OCI-LY7 (cell line): ENCODE measurements around the gene TPCN1. TPM values are rescaled to one million over a fixed set of nuclear protein-coding genes. Genes with fewer than 3 reads are reported as not detected.

Source experiments
- BruUV-seq: library from RNA; stranded (reverse); fragments of 400-500 nt; replicated peaks from 2 replicates; lab custom pipeline; 2021; lab: Mats Ljungman, UMichigan
- CTCF ChIA-PET: fragments of 300-600 bp; sonication (Branson Sonifier 250); formaldehyde crosslinking; loops from one replicate; lab custom pipeline; 2022; ENCODE audit warnings: antibody characterized with exemption; ENCODE audit not compliant: unreplicated experiment; lab: Charles Lee
- POLR2A ChIA-PET: fragments of 300-600 bp; sonication (Branson Sonifier 250); formaldehyde crosslinking; loops from one replicate; lab custom pipeline; 2022; ENCODE audit warnings: antibody characterized with exemption; lab: Charles Lee
- DNase-seq: peaks from one replicate; pipeline ENCODE4 v3.0.0-alpha.2; 2015; ENCODE audit warnings: low spot score
- H2AFZ ChIP-seq: fragments of 200-600 bp; sonication (generic), shearing (Covaris generic); 2 replicates; pipeline ENCODE4 v1.6.1; 2014; ENCODE audit warnings: mild to moderate bottlenecking, antibody characterized with exemption, low read length, moderate library complexity
- H3K27ac ChIP-seq: fragments of 200-600 bp; sonication (generic); 2 replicates; pipeline ENCODE4 v1.5.1; 2014; ENCODE audit warnings: mixed run types, low read depth, mild to moderate bottlenecking, moderate library complexity, low read length, inconsistent platforms; ENCODE audit not compliant: poor library complexity, severe bottlenecking
- H3K36me3 ChIP-seq: fragments of 200-600 bp; sonication (generic); 2 replicates; pipeline ENCODE4 v1.6.1; 2014; ENCODE audit warnings: mild to moderate bottlenecking, antibody characterized with exemption, low read length, moderate library complexity, mixed read lengths; ENCODE audit not compliant: insufficient read depth
- H3K4me1 ChIP-seq: fragments of 200-600 bp; sonication (generic); 2 replicates; pipeline ENCODE4 v1.5.1; 2014; ENCODE audit warnings: mild to moderate bottlenecking, low read length; ENCODE audit not compliant: insufficient read depth, poor library complexity, severe bottlenecking
- H3K4me2 ChIP-seq: fragments of 200-600 bp; sonication (generic); 2 replicates; pipeline ENCODE4 v1.6.1; 2014; ENCODE audit warnings: mild to moderate bottlenecking, low read length
- H3K4me3 ChIP-seq: fragments of 200-600 bp; sonication (generic); 2 replicates; pipeline ENCODE4 v1.5.1; 2014; ENCODE audit warnings: mild to moderate bottlenecking, low read depth, low read length; ENCODE audit not compliant: poor library complexity, severe bottlenecking
- H3K79me2 ChIP-seq: fragments of 200-600 bp; sonication (generic); 2 replicates; pipeline ENCODE4 v1.6.1; 2016; ENCODE audit warnings: low read depth, mild to moderate bottlenecking, low read length, moderate library complexity, mixed read lengths; ENCODE audit not compliant: insufficient read depth
- H3K9me2 ChIP-seq: fragments of 200-600 bp; sonication (generic); 2 replicates; pipeline ENCODE4 v1.6.1; 2016; ENCODE audit warnings: mild to moderate bottlenecking, low read length, mixed read lengths; ENCODE audit not compliant: insufficient read depth
- H3K9me3 ChIP-seq: fragments of 200-600 bp; sonication (generic); 2 replicates; pipeline ENCODE4 v1.6.1; 2014; ENCODE audit warnings: mild to moderate bottlenecking, mixed run types, low read length, mixed read lengths
- H4K20me1 ChIP-seq: fragments of 200-600 bp; sonication (generic); 2 replicates; pipeline ENCODE4 v1.6.1; 2014; ENCODE audit warnings: mild to moderate bottlenecking, antibody characterized with exemption, low read length, moderate library complexity, mixed read lengths; ENCODE audit not compliant: insufficient read depth
- EZH2phosphoT487 ChIP-seq: fragments of 200-600 bp; sonication (generic); IDR thresholded peaks from 2 replicates; pipeline ENCODE4 v1.6.1; 2018; ENCODE audit warnings: low read depth, borderline replicate concordance, mild to moderate bottlenecking, mixed run types, antibody characterized with exemption, low read length, moderate library complexity, mixed read lengths
- intact Hi-C: fragments of 100-400 bp; cut with micrococcal nuclease; formaldehyde crosslinking; loops from one replicate; pipeline ENCODE4 v1.10.0; 2022; ENCODE audit not compliant: unreplicated experiment
- total RNA-seq, 2 experiments: library from RNA; depleted of rRNA in 1 of 2; stranded (reverse); fragments of >200 nt in 1 of 2; shearing (Covaris generic) in 1 of 2; gene quantifications; 2 replicates each; pipeline ENCODE4 v1.2.3, GENCODE V29; 2014 to 2022
- TF ChIP-seq, protein P1 (sequence below): fragments of 200-600 bp; sonication (generic); conservative IDR thresholded peaks from 2 replicates; pipeline ENCODE4 v1.5.1; 2014; ENCODE audit warnings: mild to moderate bottlenecking, antibody characterized with exemption, low read length, moderate library complexity, mixed read lengths

The TPCN1 gene
- total RNA-seq, 2 experiments from 2014 or later = 96.0 to 160 TPM

DNA sequence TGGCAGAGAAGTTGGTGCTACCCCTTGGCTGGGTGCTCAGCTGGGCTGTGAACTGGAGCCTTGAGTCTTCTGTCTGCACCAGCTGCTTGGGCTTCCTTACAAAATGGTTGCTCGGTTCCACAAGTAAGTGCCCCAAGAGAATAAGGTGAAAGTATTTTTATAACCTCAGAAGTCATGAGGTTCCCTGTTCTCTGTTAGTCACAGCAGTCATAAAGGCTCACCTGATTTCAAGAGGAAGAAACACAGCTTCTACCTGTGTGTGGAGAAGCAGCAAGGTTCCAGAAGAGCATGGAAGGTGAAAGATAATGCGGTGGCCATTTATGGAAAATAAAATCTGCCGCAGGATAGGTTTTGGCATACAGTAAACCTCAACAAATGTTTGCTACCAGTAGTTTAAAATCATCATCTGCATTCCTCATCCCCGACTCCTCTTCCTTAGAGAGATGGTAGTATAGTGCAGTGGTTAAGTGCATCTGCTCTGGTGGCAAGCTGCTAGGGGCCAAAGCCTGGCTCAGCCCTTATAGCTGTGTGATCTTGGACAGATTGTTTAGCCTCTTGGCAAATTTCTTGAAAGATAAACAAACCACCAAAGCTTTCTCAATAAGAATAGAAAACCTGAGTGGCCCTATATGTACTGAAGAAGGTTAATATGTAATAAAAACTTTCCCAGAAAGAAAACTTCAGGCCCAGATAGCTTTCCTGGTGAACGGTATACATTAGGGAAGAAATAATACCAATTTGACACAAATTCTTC is 32.4 kb downstream of the TPCN1 start:
- H3K79me2 ChIP-seq = peaks cover 3% of the 10 kb centered on the region; the same call in 1 of the 2 replicates

DNA sequence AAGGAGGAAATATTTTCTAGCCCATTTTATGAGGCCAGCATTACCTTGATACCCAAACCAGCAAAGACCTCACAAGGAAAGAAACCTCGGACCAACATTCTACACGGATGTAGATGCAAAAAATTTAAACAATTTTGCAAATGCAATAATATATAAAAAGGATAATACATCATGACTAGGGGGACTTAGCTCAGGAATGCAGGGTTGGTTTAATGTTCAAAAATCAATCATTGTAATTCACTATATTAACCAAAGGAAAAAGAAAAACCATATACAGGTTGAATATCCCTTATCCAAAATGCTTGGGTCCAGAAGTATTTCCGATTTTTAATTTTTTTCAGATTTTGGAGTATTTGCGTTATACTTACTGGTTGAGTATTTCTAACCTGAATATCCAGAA is 33.0 kb downstream of the TPCN1 start:
- POLR2A ChIA-PET = interaction anchor here (0.6 to 1.9 kb wide), 3 partner anchors 20 to 153 kb away, joined by 4 to 5 read pairs (median 5); no protein-coding TSS in a partner anchor
- DNase-seq = no peak
- no peak for TF ChIP-seq EZH2phosphoT487
- TF ChIP-seq, protein P1, sequence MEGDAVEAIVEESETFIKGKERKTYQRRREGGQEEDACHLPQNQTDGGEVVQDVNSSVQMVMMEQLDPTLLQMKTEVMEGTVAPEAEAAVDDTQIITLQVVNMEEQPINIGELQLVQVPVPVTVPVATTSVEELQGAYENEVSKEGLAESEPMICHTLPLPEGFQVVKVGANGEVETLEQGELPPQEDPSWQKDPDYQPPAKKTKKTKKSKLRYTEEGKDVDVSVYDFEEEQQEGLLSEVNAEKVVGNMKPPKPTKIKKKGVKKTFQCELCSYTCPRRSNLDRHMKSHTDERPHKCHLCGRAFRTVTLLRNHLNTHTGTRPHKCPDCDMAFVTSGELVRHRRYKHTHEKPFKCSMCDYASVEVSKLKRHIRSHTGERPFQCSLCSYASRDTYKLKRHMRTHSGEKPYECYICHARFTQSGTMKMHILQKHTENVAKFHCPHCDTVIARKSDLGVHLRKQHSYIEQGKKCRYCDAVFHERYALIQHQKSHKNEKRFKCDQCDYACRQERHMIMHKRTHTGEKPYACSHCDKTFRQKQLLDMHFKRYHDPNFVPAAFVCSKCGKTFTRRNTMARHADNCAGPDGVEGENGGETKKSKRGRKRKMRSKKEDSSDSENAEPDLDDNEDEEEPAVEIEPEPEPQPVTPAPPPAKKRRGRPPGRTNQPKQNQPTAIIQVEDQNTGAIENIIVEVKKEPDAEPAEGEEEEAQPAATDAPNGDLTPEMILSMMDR = no peak
- Histone ChIP-seq H3K4me3 (no peak overlapping the region), H3K79me2 (peaks cover 4% of the 10 kb centered on the region; the same call in 1 of the 2 replicates), H3K27ac (no peak overlapping the region), H3K4me1 (peaks cover 17% of the 10 kb centered on the region), H2AFZ (no peak overlapping the region), H3K9me2 (no peaks in the 10 kb centered on the region), H3K9me3 (no peaks in the 10 kb centered on the region), H3K36me3 (peaks cover 81% of the 10 kb centered on the region), H3K4me2 (no peak overlapping the region), H4K20me1 (no peaks in the 10 kb centered on the region)
- no TSS peak for BruUV-seq
- CTCF ChIA-PET = no interaction called here
- intact Hi-C loops = no loop called here

More for the DNA sequence above, 32.4 kb downstream of the TPCN1 start:
- Histone ChIP-seq H2AFZ (no peak overlapping the region), H3K4me3 (no peak overlapping the region), H4K20me1 (no peaks in the 10 kb centered on the region), H3K9me2 (no peaks in the 10 kb centered on the region), H3K9me3 (no peaks in the 10 kb centered on the region), H3K27ac (no peak overlapping the region), H3K4me1 (peaks cover 20% of the 10 kb centered on the region), H3K4me2 (no peak overlapping the region), H3K36me3 (peaks cover 83% of the 10 kb centered on the region)
- TF ChIP-seq, protein P1 = no peak
- no peak for TF ChIP-seq EZH2phosphoT487
- CTCF ChIA-PET = no interaction called here
- BruUV-seq = no TSS peak
- intact Hi-C loops = no loop called here
- POLR2A ChIA-PET = interaction anchor here (1.1 to 1.9 kb wide), 3 partner anchors 11 to 32 kb away, joined by 3 to 5 read pairs (median 4); no protein-coding TSS in a partner anchor
- no peak for DNase-seq

DNA sequence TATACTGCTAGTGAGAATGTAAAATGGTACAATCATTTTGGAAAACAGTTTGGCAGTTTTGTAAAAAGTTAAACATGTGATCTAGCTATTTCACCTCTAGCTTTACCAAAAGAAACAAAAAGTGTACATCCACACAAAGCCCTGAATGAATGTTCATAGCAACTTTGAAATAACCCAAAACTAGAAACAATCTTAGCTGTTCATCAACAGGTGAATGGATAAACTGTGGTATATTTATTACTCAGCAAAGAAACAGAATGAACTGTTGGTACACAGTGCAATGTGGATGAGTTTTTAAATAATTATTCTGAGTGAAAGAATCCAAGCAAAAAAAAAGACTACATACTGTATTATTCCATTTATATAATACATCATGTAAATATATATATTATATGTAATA is 36.3 kb downstream of the TPCN1 start:
- ChIA-PET POLR2A (interaction anchor here (0.5 to 1.2 kb wide), 2 partner anchors 32 to 43 kb away, joined by 3 to 4 read pairs; no protein-coding TSS in a partner anchor), CTCF (no interaction called here)

More for the DNA sequence above, 36.3 kb downstream of the TPCN1 start:
- Histone ChIP-seq H3K4me3 (no peak overlapping the region), H3K36me3 (peaks cover 83% of the 10 kb centered on the region), H3K79me2 (peaks cover 13% of the 10 kb centered on the region; the same call in 1 of the 2 replicates), H2AFZ (no peak overlapping the region), H3K9me2 (no peaks in the 10 kb centered on the region), H3K9me3 (no peaks in the 10 kb centered on the region), H4K20me1 (no peaks in the 10 kb centered on the region), H3K27ac (no peak overlapping the region), H3K4me1 (peaks cover 35% of the 10 kb centered on the region), H3K4me2 (no peak overlapping the region)
- DNase-seq = no peak
- intact Hi-C loops = no loop called here
- TF ChIP-seq, protein P1 = no peak
- no peak for TF ChIP-seq EZH2phosphoT487
- no TSS peak for BruUV-seq
